ENCODE measurements around the gene FRMD4B. TPM values are rescaled to one million over a fixed set of nuclear protein-coding genes. Genes with fewer than 3 reads are reported as not detected.
A peak's percentile ranks its signal among the peaks of the same experiment; 100 is the strongest.

The FRMD4B gene
- total and polyA plus RNA-seq, 10 of the 15 experiments (the other 5 are each of a cell fraction or from before 2014, with no cell fraction given) = 3.9 to 11.4 (median 8.0) TPM

DNA sequence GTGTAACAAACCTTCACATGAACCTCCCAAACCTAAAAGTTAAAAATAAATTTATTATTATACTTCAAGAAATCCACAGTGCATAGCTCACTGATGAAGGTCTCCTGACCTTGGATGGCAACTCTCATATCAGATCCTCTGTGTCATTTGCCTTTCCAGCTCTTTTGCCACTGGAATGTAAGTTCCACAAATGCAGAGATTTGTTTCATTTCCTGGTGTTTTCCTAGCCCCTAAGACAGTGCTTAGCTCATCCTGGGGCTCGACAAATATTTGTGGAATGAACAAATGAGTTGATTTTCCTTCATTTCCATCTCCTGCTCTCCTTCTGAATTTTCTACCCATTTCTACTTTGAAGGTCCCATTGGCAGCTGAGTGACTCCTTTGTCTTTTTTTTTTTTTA lies 56.0 kb downstream of the FRMD4B start (continued):
- TF ChIP-seq, protein P1, sequence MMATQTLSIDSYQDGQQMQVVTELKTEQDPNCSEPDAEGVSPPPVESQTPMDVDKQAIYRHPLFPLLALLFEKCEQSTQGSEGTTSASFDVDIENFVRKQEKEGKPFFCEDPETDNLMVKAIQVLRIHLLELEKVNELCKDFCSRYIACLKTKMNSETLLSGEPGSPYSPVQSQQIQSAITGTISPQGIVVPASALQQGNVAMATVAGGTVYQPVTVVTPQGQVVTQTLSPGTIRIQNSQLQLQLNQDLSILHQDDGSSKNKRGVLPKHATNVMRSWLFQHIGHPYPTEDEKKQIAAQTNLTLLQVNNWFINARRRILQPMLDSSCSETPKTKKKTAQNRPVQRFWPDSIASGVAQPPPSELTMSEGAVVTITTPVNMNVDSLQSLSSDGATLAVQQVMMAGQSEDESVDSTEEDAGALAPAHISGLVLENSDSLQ (IDR thresholded peaks at IDR 0.05) = no peak
- TF ChIP-seq, protein P2, sequence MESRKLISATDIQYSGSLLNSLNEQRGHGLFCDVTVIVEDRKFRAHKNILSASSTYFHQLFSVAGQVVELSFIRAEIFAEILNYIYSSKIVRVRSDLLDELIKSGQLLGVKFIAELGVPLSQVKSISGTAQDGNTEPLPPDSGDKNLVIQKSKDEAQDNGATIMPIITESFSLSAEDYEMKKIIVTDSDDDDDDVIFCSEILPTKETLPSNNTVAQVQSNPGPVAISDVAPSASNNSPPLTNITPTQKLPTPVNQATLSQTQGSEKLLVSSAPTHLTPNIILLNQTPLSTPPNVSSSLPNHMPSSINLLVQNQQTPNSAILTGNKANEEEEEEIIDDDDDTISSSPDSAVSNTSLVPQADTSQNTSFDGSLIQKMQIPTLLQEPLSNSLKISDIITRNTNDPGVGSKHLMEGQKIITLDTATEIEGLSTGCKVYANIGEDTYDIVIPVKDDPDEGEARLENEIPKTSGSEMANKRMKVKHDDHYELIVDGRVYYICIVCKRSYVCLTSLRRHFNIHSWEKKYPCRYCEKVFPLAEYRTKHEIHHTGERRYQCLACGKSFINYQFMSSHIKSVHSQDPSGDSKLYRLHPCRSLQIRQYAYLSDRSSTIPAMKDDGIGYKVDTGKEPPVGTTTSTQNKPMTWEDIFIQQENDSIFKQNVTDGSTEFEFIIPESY (IDR thresholded peaks at IDR 0.05) = no peak
- TF ChIP-seq, protein P3, sequence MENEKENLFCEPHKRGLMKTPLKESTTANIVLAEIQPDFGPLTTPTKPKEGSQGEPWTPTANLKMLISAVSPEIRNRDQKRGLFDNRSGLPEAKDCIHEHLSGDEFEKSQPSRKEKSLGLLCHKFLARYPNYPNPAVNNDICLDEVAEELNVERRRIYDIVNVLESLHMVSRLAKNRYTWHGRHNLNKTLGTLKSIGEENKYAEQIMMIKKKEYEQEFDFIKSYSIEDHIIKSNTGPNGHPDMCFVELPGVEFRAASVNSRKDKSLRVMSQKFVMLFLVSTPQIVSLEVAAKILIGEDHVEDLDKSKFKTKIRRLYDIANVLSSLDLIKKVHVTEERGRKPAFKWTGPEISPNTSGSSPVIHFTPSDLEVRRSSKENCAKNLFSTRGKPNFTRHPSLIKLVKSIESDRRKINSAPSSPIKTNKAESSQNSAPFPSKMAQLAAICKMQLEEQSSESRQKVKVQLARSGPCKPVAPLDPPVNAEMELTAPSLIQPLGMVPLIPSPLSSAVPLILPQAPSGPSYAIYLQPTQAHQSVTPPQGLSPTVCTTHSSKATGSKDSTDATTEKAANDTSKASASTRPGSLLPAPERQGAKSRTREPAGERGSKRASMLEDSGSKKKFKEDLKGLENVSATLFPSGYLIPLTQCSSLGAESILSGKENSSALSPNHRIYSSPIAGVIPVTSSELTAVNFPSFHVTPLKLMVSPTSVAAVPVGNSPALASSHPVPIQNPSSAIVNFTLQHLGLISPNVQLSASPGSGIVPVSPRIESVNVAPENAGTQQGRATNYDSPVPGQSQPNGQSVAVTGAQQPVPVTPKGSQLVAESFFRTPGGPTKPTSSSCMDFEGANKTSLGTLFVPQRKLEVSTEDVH (IDR thresholded peaks at IDR 0.05; ENCODE audit: low read depth, partially characterized antibody) = no peak
- no peak for TF ChIP-seq FOS (IDR thresholded peaks at IDR 0.05; ENCODE audit: borderline replicate concordance, extremely low read depth, insufficient read length)

DNA sequence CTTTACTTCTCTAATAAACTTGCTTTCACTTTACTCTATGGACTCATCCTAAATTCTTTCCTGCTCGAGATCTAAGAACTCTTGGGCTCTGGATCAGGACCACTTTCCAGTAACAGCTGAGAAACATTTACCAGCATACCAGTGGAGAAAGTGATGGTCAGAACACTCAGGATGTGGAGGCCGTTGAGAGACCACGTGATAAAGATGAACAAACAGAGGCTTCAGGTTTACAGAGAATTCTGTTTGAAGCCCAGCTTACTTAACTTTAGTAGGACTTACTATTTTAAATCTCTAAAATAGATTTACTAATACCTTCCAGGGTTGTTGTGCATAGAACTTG lies 57.0 kb downstream of the FRMD4B start:
- Histone ChIP-seq H3K9ac (ENCODE audit: control insufficient read depth, insufficient read depth, low read length) (no peak overlapping the region), H3K4me3 (no peak overlapping the region), H3K36me3 (ENCODE audit: control insufficient read depth in 2 of 2, insufficient read depth in 2 of 2, low read length in 1 of 2) (no peaks in the 10 kb centered on the region), H3K9me3 (replicated peaks; ENCODE audit: control insufficient read depth, insufficient read depth, low read length) (no peaks in the 10 kb centered on the region), H3K4me2 (ENCODE audit: control insufficient read depth, insufficient read depth) (peak overlapping the region; percentile 28; the same call in 1 of the 2 replicates), H3K27ac (ENCODE audit: control insufficient read depth, insufficient read depth) (no peak overlapping the region), H3K79me2 (ENCODE audit: control insufficient read depth, insufficient read depth, low read length) (no peaks in the 10 kb centered on the region), H3K4me1 (ENCODE audit: control insufficient read depth, insufficient read depth, low read length) (peaks cover 22% of the 10 kb centered on the region), H3K27me3 (replicated peaks in 1 of 2; ENCODE audit: control insufficient read depth in 2 of 2, insufficient read depth in 2 of 2, low read length in 1 of 2) (no peaks in the 10 kb centered on the region), H2AFZ (ENCODE audit: control insufficient read depth, low read depth, low read length) (no peak overlapping the region; the same call in 1 of the 2 replicates), H4K20me1 (ENCODE audit: control insufficient read depth, insufficient read depth) (no peaks in the 10 kb centered on the region)
- DNase-seq (ENCODE audit: low read depth, low spot score) = no peak
- ChIA-PET CTCF (interaction anchor here (0.8 to 15.5 kb wide), 8 partner anchors 8 to 167 kb away, joined by 3 to 236 read pairs (median 4); no protein-coding TSS in a partner anchor), RAD21 (ENCODE audit: unreplicated experiment) (interaction anchor here (0.9 to 1.8 kb wide), 5 partner anchors 16 to 247 kb away, joined by 3 to 8 read pairs (median 3); no protein-coding TSS in a partner anchor), POLR2A (no interaction called here), SMC1A (ENCODE audit: uncharacterized antibody, unreplicated experiment) (interaction anchor here (0.6 to 2.2 kb wide), 11 partner anchors 10 to 112 kb away, joined by 3 to 9 read pairs (median 4); partner anchors contain the start of gene FRMD4B)
- no peak for ATAC-seq
- 32% methylated on average over 3 of the region's 3 CpGs for WGBS (ENCODE audit: insufficient coverage, insufficient replicate concordance, low lambda C conversion rate, missing lambda C conversion rate)
- in situ Hi-C loops (cut with MboI) = no loop called here
- intact Hi-C loops (cut with micrococcal nuclease; ENCODE audit: unreplicated experiment) = loop anchor here (10.0 kb wide), 1 partner anchor 616 kb away; no protein-coding TSS in a partner anchor
- TF ChIP-seq RAD51 (IDR thresholded peaks at IDR 0.05) = peak; percentile 43; the same call in 1 of the 2 replicates
- no peak for TF ChIP-seq SREBF1 (IDR thresholded peaks at IDR 0.05; ENCODE audit: low read length)
- no TSS peak for BruUV-seq (replicated peaks)
- no peak for FAIRE-seq
